Measurements from ENCODE around the gene TMEM256.
A peak's percentile ranks its signal among the peaks of the same experiment; 100 is the strongest.
"Not testable (repeated sequence)": the region's sequence is repeated elsewhere in the genome, so short reads cannot be mapped to it uniquely, and the experiment has no call there.

The TMEM256 gene

GRCh38 chr17:7383371-7383741 is 20.5 kb downstream of the TMEM256 start:
- no peak for DNase-seq (ENCODE audit: low spot score)

- DNase-seq (ENCODE audit: low spot score) = no peak
Observed at GRCh38 chr17:7382901-7383300, 21.0 kb downstream of the TMEM256 start.

GRCh38 chr17:7380855-7381683 is 22.8 kb downstream of the TMEM256 start, which contains the start of gene TNK1:
Gene TNK1 (plus strand): TSS chr17:7381089. CDS start chr17:7382927, 1,838 bp downstream.
- peak; percentile 74 for DNase-seq (ENCODE audit: low spot score)

- DNase-seq (ENCODE audit: low spot score) = no peak
Observed at GRCh38 chr17:7380321-7380720, 23.6 kb downstream of the TMEM256 start.

- DNase-seq (ENCODE audit: low spot score) = no peak
Observed at GRCh38 chr17:7379134-7379533, 24.8 kb downstream of the TMEM256 start.

GRCh38 chr17:7374353-7374752 is 29.5 kb downstream of the TMEM256 start:
- no peak for DNase-seq (ENCODE audit: low spot score)

- DNase-seq (ENCODE audit: low spot score) = no peak
Observed at GRCh38 chr17:7370853-7371252, 33.0 kb downstream of the TMEM256 start.

- DNase-seq (ENCODE audit: low spot score) = no peak
Observed at GRCh38 chr17:7369825-7370224, 34.1 kb downstream of the TMEM256 start.

GRCh38 chr17:7368599-7368994 is 35.3 kb downstream of the TMEM256 start:
- not testable (repeated sequence) for DNase-seq (ENCODE audit: low spot score)

GRCh38 chr17:7367918-7368598 is 35.8 kb downstream of the TMEM256 start:
- no peak for DNase-seq (ENCODE audit: low spot score)

- DNase-seq (ENCODE audit: low spot score) = no peak
Observed at GRCh38 chr17:7367083-7367482, 36.8 kb downstream of the TMEM256 start.

- DNase-seq (ENCODE audit: low spot score) = not testable (repeated sequence)
Observed at GRCh38 chr17:7365963-7366362, 37.9 kb downstream of the TMEM256 start.

GRCh38 chr17:7363311-7363710 is 40.6 kb downstream of the TMEM256 start:
- DNase-seq (ENCODE audit: low spot score) = no peak

GRCh38 chr17:7361906-7362305 is 42.0 kb downstream of the TMEM256 start:
- DNase-seq (ENCODE audit: low spot score) = no peak

GRCh38 chr17:7357381-7357780 is 46.5 kb downstream of the TMEM256 start:
- no peak for DNase-seq (ENCODE audit: low spot score)

- no peak for DNase-seq (ENCODE audit: low spot score)
Observed at GRCh38 chr17:7356756-7357155, 47.1 kb downstream of the TMEM256 start.

- DNase-seq (ENCODE audit: low spot score) = peak; percentile 82
Observed at GRCh38 chr17:7356072-7356549, 47.8 kb downstream of the TMEM256 start.

GRCh38 chr17:7355573-7355972 is 48.3 kb downstream of the TMEM256 start:
- DNase-seq (ENCODE audit: low spot score) = no peak

- DNase-seq (ENCODE audit: low spot score) = no peak
Observed at GRCh38 chr17:7355053-7355452, 48.8 kb downstream of the TMEM256 start, which contains the start of gene TMEM95. Gene TMEM95 (plus strand): TSS chr17:7355156. CDS start chr17:7355205, 49 bp downstream.

- no peak for DNase-seq (ENCODE audit: low spot score)
Observed at GRCh38 chr17:7354262-7354843, 49.5 kb downstream of the TMEM256 start.

Data from D341Med (cell line).